A172 (cell line): ENCODE results near the gene LZTR1. TPM values are rescaled to one million over a fixed set of nuclear protein-coding genes. Genes with fewer than 3 reads are reported as not detected.

Experiments used
- DNase-seq: peaks from one replicate; pipeline ENCODE4 v3.0.0-alpha.2; 2015; ENCODE audit warnings: low spot score
- total RNA-seq: library from RNA; depleted of rRNA; stranded (reverse); fragments of >200 nt; shearing (Covaris generic); gene quantifications from 2 replicates; pipeline ENCODE4 v1.2.3, GENCODE V29; 2014

LZTR1 gene
- total RNA-seq, 1 experiment from 2014 or later: 18.9 TPM

DNA sequence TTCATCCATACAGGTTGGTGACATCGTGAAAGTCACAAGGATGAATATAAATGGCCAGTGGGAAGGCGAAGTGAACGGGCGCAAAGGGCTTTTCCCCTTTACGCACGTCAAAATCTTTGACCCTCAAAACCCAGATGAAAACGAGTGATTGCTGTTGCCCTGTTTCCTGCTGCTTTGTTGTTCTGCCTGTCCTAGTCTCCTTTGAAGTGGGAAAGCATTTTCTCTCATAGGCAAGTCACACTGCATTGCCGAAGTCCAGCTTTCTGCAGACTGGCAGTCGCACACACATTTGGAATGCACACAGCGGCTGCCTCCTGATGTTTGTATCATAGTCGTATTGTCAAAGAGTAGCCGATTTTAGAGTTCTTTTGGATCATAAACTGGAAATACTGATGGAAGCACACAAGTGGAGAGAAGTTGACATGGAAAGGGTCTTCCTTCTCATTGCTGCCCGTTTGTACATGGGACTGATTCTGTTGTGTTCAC, 32.4 kb upstream of the LZTR1 start:
- no peak for DNase-seq

DNA sequence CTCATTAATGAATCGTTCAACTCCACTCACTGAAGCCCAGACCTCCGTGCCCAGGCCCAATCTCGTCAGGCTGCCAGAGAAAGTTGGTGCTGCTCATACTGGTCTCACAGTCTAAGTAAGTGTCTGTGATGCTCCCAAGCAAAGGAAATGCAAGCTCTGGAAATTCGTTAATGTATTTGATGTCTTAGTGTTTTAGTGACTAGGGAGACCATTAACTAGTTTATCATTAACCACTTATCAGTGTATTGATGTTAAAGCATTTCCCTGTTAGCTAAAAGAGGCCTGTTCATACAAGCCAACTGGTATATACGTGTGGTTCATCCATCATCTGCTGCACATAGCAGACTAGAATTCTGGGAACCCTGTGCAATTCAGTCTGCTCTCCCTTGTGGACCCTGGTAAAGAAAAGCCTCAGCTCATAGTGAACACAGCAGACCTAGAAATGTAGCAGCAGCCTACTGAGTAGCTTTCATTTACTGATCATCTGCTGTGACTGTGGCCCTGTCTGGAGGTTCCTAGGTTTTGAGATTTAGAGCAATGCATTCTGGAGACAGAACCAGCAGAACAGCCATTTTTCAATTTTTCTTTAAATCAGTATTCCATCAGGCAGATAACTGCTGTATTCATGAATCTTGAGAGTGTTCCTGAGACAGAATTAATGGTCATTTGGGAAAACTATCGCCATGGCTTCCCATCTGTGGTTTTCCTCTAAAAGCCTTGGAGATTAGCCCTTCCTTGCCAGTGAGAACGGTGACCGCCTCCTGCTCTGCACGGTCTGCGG, 30.8 kb upstream of the LZTR1 start:
- DNase-seq: no peak

DNA sequence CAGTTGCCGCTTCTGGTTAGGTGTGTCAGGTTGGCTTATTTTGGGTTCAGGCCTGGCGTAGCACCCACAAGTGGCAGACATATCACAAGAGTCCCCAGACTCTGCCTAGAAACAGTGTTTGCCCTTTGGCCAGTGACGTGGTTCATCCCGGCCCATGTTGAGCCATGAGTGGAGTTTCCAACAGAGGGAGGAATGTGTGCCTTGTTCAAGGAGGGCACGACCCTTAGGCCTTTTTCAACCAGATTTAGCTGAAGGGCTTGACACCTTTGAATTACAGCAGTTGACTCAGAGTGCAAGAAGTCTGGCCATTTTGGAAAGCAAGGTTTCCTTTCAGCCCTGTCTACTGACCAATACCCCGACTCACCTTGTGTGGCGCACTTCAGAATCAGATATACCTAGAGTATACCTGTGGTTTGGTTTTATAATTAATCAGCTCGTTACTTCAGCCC, 30.1 kb upstream of the LZTR1 start:
- no peak for DNase-seq

DNA sequence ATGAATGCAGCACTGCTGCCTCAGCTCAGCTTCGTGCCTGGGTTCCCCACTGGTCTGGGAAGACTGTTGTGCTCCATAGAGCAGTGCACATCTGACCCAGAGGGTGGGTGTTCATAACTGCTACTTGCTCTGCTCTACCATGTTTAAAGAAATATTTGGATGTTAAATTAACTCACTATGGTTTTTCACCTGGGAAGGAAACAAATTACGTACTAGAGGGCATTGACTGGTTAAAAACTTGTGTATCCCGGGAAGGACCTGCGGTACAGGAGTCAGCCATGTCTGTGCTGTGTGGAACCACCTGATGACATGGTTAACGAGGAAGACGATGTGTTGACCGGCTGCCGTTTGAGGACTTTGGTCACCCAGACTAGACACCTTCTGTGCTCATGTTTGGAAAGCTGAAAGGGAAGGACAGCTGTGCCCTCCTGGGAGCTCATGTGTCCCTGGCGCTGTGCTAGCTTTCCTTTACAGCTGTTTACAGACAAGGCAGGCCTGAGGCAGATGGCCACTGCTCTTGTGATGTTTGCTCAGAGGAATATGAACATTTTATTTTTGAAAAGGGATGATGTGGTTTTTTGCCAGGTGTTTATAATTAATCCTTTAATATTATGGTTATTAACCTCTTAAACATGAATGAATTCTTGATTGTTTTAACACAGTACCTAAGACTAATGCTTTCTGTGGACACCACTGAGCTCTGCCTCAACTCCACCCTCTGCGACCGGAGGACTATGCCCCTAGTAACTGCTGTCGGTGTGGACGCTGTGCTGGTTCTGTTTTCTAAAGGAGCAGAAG, 29.4 kb upstream of the LZTR1 start:
- no peak for DNase-seq

DNA sequence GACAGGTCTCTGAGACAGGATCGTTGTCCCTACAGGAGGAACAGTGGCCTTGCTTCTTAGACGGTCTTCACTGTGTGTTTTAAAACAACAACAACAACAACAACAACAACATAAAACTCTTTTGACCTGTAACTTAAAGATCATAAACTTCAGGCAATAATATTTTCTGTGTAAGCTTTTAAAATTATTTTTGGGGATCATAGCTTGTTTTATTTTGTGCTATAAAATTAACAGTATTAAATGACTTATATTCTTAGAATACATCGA, 28.8 kb upstream of the LZTR1 start:
- no peak for DNase-seq

DNA sequence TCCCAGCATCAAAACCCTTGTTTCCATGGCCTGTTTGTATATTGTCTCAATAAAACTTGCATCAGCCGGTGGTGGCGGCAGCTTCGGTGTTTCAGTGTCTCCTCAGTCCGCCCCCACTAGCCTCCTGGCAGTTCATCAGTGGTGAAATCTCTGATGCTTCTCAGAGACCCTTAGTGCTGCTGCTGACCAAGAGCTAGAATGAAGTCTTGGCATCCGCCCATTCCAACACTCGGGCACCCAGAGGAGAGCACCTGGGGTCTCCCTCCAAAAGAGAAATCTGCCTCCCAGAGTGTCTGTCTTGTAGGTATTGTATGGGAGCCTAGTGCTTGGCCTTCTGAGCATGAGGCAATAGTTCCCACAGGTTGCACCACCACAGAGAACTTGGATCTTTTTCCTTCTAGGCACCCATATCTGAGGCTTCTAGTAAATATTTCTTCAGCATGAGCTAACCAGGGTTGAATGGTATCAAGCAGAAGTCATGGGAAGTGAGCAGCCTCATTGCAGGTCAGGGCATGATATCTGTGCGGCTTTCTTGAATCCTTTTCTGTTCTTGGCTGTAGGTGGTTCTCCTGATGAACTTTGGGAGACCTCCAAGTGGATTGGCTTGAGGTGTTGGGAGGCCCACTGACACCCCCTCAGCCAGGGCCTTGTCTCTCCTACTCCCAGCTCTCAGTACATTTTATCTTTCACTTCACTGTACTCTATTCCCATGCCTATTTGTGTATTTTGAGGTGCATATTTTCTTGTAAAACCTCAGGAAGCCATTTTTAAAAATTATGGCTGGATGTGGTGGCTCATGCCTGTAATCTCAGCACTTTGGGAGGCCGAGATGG, 28.2 kb upstream of the LZTR1 start:
- no peak for DNase-seq

DNA sequence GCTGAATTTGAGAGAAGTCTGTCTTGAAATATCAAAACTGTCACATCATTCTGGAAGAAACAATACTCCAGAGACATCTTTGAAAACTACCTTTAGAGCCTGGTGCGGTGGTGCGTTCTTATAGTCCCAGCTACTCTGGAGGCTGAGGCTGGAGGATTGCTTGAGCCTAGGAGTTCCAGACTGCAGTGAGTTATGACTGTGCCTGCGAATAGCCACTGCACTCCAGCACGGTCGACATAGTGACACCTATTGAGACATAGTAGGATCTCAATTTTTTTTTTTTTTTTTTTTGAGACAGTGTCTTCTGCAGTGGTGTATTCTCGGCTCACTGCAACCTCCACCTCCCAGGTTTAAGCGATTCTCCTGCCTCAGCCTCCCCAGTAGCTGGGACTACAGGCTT, 26.5 kb upstream of the LZTR1 start:
- DNase-seq: no peak

DNA sequence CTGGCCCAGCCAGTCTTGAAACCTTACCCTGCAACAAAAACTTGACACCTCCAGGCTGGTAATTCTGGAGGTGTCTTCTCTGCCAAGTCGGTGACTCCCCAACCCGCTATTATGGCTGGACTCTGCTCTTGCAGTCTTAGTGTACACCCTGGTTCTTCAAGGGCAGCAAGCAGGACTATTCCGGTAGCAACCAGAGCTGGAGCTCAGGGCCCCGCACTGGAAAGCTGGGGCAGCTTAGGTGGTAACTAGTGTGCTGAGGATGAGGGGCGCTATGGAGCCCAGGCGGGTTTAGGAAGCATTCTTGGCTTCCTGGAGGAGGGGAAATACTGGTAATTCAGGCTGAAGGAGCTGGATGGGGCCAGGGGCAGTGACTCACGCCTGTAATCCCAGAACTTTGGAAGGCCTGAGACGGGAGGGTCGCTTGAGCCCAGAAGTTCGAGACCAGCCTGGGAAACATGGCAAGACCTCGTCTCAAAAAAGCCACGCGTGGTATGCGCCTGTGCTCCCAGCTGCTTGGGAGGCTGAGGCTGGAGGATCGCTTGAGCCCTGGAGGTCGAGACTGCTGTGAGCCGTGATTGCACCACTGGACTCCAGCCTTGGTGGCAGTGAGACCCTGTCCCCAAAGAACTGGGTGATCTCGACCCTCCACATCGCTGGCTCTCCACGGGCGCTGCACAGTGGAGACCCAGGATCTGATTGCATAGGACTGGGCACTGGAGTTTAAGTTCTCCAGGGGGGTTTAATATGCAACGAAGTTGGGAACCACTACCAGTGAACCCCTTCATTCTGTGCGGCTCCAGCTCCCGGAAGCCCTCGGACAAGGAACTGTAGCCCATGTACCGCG, 25.6 kb upstream of the LZTR1 start:
- DNase-seq: no peak

DNA sequence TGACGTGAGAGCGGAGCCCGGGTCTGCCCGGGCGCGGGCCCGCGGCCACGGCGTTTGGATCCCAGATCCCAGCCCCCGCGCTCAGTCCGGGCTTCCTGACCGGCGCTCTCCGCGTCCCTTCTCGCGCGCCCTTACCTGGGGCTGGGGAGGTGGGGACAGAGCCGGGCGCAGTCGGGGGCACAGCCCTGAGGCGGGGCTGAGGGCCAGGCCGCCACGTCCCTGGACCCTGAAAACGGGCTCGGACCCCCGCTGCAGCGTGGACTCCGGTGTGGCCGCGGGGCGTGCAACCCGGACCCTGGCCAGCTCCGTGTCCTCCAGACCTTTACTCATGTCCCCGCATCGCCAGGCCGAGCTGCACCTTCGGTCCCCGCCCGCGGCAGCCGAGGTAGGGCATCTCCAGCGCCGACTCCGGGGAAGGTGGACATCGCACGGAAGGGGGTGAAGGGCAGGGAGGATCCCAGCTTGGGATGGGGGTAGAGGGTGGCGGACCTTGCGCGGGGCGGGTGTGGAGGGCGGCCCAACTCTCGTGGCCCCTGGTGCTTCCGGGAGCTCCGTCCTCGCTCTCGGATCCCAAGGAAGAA, 24.9 kb upstream of the LZTR1 start:
- DNase-seq: no peak

DNA sequence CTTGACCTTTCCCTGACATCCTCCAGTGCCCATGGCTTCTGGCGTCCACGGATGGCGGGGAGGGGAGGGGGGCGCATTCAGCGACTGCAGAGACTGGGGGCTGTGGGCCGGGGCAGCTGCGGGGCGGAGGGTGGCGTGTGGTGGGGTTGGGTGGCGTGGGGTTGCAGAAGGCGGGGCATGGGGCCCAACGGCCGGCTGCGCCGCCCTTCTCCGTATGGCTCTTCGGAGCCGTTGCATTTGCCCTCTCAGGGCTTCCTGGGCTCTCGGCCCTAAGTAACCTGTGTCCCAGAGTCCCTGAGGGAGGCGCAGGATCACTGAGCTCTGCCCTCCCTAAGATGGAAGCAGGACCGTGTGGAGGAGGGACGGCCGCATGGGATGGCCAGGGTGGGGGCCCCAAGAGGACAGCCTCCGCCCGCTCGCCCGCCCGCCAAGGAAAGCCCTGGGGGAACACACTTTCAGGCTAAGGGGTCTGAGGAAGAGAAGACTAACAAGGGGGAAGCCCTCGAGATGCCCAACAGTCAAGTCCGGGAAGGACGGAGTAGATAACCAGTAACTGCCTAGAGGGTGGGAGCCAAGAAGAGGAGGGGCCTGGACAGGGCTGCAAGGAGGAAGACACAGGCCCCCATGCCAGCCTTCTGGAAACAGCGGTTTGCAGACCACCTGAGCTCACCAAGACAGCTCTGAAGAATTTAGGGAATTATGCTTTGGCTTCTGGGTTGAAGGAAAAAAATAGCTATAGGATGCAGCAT, 24.2 kb upstream of the LZTR1 start:
- no peak for DNase-seq

DNA sequence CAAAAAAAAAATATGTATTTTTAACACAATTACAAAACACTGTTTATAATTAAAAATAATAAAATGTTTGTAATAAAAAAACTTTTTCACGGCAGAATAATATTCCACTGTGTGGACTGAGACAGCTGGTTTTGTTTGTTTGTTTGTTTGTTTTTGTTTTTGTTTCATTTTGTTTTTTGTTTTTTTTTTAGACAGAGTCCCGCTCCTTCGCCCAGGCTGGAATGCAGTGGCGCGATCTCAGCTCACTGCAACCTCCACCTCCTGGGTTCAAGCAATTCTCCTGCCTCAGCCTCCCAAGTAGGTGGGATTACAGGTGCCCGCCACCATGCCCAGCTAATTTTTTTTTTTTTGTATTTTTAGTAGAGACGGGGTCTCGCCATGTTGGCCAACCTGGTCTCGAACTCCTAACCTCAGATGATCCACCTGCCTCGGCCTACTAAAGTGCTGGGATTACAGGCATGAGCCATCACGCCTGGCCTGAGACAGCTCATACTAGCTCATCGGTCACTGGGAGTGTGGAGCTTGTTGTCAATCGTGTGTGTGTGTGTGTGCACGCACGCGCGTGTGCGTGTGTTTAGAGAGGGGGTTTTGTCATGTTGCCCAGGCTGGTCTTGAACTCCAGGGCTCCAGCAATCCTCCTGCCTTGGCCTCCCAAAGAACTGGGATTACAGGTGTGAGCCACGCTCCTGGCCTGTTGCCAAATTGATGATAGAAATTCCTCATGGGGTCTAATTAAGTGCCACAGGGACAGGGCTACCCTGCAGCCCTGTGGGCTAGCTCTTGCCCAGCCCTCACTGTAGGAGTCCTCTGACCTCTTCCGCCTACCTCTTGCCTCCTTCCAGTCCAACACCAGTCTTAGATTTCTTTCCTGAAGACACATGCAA, 22.3 kb upstream of the LZTR1 start:
- DNase-seq: no peak

DNA sequence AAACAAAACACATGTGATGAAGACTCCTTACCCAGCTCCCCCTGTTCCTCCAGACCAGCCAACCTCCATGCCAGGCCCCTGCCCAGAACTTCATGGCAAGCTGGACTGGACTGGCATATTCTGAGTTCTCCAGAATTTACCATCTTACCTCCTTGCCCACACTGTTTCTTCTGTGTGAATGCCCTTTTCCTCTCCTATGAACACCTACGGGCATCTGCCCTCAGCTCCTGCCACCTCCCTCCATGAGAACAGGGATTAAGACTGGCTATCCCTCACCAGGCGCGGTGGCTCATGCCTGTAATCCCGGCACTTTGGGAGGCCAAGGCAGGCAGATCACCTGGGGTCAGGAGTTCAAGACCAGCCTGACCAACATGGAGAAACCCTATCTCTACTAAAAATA, 21.5 kb upstream of the LZTR1 start:
- no peak for DNase-seq

DNA sequence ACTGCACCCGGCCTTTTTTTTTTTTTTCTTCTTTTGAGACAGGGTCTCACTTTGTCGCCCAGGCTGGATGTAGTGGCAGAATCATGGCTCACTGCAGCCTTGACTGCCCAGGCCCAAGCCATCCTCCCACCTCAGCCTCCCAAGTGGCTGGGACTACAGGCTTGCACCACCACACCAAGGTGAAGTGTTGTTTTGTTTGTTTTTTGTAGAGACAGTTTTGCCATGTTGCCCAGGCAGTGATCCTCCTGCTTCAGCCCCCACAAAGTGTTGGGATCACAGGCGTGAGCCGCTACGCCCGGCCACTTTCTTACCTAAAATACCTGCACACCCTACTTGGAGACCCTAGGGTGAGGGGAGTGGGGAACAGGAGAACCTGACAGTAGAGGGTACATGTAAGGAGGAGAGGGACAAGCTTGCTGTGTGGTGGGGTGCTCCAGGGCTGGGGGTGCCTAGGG, 19.6 kb upstream of the LZTR1 start:
- DNase-seq: no peak

DNA sequence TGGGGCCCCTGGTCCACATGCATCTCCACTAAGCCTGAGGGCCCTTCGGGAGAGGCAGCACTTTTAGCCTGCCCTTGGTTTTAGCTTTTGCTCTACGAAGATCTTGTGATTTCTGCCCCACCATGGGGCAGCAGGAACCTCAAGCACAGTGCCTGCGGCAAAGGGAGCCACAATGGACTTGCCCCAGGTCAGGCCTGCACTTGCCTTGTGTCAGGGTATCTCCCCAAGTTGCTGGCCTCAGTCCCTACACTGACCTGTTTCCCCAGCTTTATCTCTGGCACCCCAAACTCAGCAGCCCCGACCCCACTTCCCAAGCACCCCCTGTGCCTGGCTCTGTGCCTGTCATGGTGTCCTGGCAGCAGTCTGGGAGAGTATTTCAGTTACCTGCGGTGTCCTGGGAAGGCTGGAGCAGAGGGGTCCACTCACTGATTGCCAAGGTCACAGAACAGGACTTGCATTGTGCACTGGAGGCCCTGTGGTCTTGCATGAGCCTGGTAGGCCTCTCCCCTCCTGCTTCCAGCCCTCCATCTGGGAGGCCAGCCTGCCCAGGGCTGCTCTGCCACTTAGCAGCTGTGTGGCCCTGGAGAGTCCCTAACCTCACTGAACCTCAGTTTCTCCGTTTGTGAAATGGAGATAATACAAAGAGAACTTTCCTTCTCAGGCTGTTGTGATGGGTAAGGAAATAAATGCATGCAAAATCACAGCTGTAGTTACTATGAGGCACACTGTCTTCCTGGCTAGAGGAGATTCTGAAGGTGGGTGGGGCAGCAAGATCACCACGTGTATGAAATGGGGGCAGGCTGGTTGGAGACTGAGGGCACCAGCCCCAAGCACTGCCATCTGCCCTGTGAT, 18.7 kb upstream of the LZTR1 start:
- DNase-seq: no peak

DNA sequence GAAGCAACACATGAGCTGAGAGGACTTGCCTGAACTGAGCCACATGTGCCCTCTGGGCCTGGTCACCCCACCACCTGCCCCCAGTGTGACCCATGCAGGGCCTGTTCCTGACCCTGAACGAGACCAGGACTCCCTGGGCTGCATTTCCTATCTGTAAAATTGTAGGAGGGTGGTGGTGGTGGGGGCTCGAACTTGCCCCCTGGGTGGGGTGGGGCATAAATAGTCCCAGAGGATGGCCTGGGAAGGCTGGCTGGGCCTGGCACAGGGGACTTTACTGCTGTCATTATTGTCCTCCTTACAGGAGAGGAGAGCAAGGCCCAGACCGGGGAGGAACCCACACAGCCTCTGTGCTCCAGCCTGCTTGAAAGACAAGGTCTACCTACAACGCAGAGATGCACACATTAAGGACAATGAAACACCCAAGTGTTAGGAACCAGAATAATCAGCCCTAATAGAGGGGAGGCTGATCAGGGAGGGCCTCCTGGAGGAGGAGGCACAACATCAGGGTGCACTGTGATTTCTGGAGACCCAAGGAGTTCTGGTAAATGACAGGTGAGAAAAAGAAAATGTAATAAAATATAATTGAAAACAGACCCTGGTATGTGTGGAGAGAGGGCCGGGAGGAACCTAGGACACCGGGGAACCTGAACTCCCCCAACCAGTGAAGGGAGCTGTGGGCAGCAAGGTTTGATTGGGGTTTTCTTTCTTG, 17.9 kb upstream of the LZTR1 start:
- DNase-seq: no peak

DNA sequence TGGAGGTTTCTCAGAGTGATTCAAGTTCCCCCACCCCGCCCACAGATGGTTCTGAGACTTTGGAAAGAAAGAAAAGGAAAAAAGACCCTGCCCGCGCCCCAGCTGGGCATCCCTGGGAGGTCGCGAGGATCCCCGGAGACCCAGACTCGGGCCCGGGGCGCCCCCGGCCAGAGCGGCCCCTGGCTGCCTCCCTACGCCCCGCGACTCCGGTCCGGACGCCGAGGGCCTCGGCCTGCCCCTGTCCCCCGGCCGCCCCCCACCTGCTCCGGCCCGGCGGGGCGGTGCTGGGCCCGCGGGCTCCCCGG, 17.3 kb upstream of the LZTR1 start:
- DNase-seq: no peak

DNA sequence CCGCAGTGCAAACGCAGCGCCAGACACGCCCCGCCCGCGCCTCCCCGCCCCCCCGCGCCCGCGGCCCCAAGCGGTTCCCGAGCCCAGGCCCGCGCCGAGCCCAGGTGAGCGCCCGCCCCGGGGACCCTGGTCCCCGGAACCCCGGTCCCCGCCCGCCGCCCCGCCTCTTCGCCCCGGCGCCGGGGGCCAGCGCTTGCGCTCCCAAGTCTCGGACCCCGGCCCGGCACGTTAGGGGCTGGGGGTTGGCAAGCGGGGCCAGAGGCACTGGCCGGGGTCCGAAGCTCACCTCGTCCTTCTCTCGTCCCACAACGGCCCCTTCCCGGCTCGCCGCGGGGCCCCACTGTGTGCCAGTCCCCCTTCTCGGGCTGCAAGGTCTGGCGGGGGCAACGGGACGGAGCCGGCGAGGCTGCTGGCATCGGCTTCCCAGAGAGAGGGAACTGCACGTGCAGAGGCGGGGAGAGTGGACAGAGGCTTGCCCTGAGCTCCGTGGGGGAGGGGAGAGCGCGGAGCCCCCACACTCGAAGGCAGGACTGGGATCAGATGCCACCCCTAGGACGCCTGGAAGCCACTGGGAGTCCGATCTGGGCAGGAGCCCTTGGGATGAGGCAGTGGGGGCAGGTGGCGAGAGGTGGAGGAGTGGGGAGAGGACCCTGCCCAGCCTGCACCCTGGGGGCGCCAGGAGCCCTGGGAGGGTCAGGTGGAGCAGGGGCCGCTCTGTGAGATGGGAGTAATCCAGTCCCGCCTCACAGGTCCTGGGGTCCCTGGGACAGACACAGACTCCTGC, 16.8 kb upstream of the LZTR1 start:
- DNase-seq: no peak
